ENCODE measurements around the gene REEP6.

The REEP6 gene

DNA sequence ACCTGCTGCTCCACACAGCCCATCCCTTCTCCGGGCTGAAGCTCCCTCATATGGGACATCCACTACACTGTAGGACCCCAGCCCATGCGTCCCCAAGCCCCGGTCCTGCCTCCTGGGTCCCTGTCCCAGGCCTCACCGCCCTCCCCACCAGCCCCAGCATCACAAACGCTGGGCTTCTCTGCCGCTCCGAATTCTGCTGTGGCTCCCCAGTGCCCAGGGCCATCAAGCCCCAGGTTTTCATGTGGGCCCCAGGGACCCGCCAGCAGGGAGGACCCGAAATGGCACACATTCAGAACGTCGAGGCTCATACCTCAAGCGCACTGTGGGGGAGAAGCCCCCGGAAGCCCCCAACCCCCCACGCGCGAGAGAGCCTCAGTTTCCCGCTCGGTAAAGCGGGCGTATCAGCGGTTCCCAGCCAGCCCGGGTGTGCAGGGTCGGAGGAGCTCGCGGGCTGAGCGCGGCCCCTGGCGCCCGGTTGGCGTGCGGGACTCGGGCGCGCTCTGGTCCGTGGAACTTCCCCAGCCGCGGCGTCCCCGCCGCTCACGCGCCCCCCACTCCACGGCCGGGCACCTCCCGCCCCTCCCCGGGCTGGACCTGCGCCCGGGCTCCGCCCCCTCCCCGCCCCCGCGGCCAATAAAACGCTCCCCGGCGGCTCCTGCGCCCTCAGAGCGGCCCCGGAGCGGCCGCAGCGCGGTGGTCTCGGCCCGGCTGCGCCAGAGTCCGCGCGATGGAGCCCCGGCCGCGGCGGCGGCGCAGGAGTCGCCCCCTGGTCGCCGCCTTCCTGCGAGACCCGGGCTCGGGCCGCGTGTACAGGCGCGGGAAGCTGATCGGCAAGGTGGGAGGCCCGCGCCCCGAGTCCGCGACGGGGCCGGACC, 32.7 kb downstream of the REEP6 start, which contains the start of gene PLK5:
TSS of gene PLK5 (plus strand) at position 666 of the 875 bp plus-strand sequence. CDS start 2,920 bp downstream, outside the sequence.
- H4K20me1 ChIP-seq (ENCODE audit: insufficient read depth, low read length) = no peaks in the 10 kb centered on the region
- H3K4me2 ChIP-seq (ENCODE audit: low read depth, low read length) = no peak within 1 kb of the TSS
- H3K9ac ChIP-seq (ENCODE audit: low read length) = no peak within 1 kb of the TSS
- no peaks in the 10 kb centered on the region for H3K9me3 ChIP-seq (replicated peaks; ENCODE audit: insufficient read depth, low read length)
- no peaks in the 10 kb centered on the region for H3F3A ChIP-seq (ENCODE audit: insufficient read depth, low read length)
- H3K79me2 ChIP-seq (ENCODE audit: low read length) = no peaks in the 10 kb centered on the region
- H3K27ac ChIP-seq (ENCODE audit: low read length) = no peak within 1 kb of the TSS
- H3K4me1 ChIP-seq (ENCODE audit: low read length) = peaks cover 8% of the 10 kb centered on the region; the same call in 1 of the 2 replicates
- no peaks in the 10 kb centered on the region for H3K9me2 ChIP-seq (replicated peaks; ENCODE audit: insufficient read depth, low read length)
- no peak within 1 kb of the TSS for H2AFZ ChIP-seq (ENCODE audit: low read length)
- no peaks in the 10 kb centered on the region for H3K36me3 ChIP-seq (replicated peaks; ENCODE audit: insufficient read depth, low read length)
- no peak within 1 kb of the TSS for H3K4me3 ChIP-seq (ENCODE audit: low read length)
- TF ChIP-seq EZH2phosphoT487 (IDR thresholded peaks at IDR 0.05; ENCODE audit: low read length) (no peak), EZH2 (optimal IDR thresholded peaks at IDR 0.05; ENCODE audit: low read depth, low read length) (no peak)
- TF ChIP-seq, protein P1, sequence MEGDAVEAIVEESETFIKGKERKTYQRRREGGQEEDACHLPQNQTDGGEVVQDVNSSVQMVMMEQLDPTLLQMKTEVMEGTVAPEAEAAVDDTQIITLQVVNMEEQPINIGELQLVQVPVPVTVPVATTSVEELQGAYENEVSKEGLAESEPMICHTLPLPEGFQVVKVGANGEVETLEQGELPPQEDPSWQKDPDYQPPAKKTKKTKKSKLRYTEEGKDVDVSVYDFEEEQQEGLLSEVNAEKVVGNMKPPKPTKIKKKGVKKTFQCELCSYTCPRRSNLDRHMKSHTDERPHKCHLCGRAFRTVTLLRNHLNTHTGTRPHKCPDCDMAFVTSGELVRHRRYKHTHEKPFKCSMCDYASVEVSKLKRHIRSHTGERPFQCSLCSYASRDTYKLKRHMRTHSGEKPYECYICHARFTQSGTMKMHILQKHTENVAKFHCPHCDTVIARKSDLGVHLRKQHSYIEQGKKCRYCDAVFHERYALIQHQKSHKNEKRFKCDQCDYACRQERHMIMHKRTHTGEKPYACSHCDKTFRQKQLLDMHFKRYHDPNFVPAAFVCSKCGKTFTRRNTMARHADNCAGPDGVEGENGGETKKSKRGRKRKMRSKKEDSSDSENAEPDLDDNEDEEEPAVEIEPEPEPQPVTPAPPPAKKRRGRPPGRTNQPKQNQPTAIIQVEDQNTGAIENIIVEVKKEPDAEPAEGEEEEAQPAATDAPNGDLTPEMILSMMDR (IDR thresholded peaks at IDR 0.05; ENCODE audit: low read length) = no peak
- peaks cover 86% of the 10 kb centered on the region for H3K27me3 ChIP-seq (replicated peaks; ENCODE audit: insufficient read depth, low read length)
- no peak for DNase-seq

DNA sequence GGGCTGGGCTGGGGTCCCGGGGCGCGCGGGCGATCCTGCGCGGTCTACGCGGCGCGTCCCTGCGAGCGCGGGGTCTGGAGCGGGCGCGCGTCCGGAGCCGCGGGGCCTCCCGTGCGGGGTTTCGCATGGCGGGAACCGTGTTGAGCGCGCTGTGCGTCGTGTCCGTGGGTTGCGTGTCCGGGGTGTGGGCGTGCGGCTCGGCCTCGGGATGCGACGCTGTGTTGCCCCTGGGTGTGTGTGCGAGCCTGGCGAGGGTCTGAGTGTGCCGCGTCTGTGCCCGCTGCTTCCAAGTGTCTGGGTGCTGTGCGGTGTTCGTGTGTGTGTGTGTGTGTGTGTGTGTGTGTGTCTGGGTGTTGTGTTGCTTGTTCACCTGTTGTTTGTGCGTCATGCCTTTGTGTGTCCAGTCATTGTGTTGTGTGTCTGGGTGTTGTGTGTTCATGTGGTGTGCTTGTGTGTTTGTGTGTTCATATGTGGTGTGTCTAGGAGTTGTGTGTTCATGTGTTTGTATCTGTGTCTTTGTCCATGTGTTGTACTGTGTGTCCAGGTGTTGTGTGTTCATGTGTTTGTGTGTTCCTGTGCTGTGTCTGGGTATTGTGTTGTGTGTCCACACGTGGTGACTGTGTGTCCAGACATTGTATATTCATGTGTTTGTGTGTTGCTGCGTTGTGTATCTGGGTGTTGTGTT, 33.4 kb downstream of the REEP6 start:
- TF ChIP-seq EZH2phosphoT487 (IDR thresholded peaks at IDR 0.05; ENCODE audit: low read length) (no peak), EZH2 (optimal IDR thresholded peaks at IDR 0.05; ENCODE audit: low read depth, low read length) (no peak)
- TF ChIP-seq, protein P1 (IDR thresholded peaks at IDR 0.05; ENCODE audit: low read length) = no peak
- H3K4me1 ChIP-seq (ENCODE audit: low read length) = peaks cover 8% of the 10 kb centered on the region; the same call in 1 of the 2 replicates
- no peaks in the 10 kb centered on the region for H3F3A ChIP-seq (ENCODE audit: insufficient read depth, low read length)
- H3K27ac ChIP-seq (ENCODE audit: low read length) = no peak overlapping the region
- peaks cover 88% of the 10 kb centered on the region for H3K27me3 ChIP-seq (replicated peaks; ENCODE audit: insufficient read depth, low read length)
- DNase-seq = no peak
- no peaks in the 10 kb centered on the region for H3K9me3 ChIP-seq (replicated peaks; ENCODE audit: insufficient read depth, low read length)
- no peak overlapping the region for H3K4me3 ChIP-seq (ENCODE audit: low read length)
- H3K9me2 ChIP-seq (replicated peaks; ENCODE audit: insufficient read depth, low read length) = no peaks in the 10 kb centered on the region
- H3K4me2 ChIP-seq (ENCODE audit: low read depth, low read length) = no peak overlapping the region
- no peaks in the 10 kb centered on the region for H4K20me1 ChIP-seq (ENCODE audit: insufficient read depth, low read length)
- H3K36me3 ChIP-seq (replicated peaks; ENCODE audit: insufficient read depth, low read length) = no peaks in the 10 kb centered on the region
- H3K9ac ChIP-seq (ENCODE audit: low read length) = no peak overlapping the region
- H3K79me2 ChIP-seq (ENCODE audit: low read length) = no peaks in the 10 kb centered on the region
- no peak overlapping the region for H2AFZ ChIP-seq (ENCODE audit: low read length)

DNA sequence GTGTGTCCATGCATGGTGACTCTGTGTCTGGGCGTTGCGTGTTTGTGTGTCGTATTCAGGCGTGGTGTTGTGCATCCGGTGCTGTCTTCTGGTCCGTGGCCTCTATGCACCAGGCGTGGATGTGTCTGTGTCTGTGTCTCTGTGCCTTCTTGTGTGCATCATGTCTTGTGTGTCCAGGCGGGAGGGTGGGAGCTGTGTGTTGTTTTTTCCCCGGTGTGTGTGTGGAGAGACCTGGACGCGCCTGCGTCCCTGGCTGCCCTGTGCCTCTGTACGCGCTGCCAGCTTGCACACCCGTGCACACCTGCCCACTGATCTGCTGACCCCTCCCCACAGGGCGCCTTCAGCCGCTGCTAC, 34.0 kb downstream of the REEP6 start:
- no peaks in the 10 kb centered on the region for H3F3A ChIP-seq (ENCODE audit: insufficient read depth, low read length)
- H3K27me3 ChIP-seq (replicated peaks; ENCODE audit: insufficient read depth, low read length) = peaks cover 90% of the 10 kb centered on the region
- no peaks in the 10 kb centered on the region for H3K9me2 ChIP-seq (replicated peaks; ENCODE audit: insufficient read depth, low read length)
- no peak overlapping the region for H3K9ac ChIP-seq (ENCODE audit: low read length)
- no peak for DNase-seq
- H3K4me2 ChIP-seq (ENCODE audit: low read depth, low read length) = no peak overlapping the region
- no peaks in the 10 kb centered on the region for H3K79me2 ChIP-seq (ENCODE audit: low read length)
- no peaks in the 10 kb centered on the region for H4K20me1 ChIP-seq (ENCODE audit: insufficient read depth, low read length)
- peaks cover 7% of the 10 kb centered on the region; the same call in 1 of the 2 replicates for H3K4me1 ChIP-seq (ENCODE audit: low read length)
- H3K9me3 ChIP-seq (replicated peaks; ENCODE audit: insufficient read depth, low read length) = no peaks in the 10 kb centered on the region
- no peak overlapping the region for H2AFZ ChIP-seq (ENCODE audit: low read length)
- H3K36me3 ChIP-seq (replicated peaks; ENCODE audit: insufficient read depth, low read length) = no peaks in the 10 kb centered on the region
- H3K4me3 ChIP-seq (ENCODE audit: low read length) = no peak overlapping the region
- TF ChIP-seq, protein P1 (IDR thresholded peaks at IDR 0.05; ENCODE audit: low read length) = no peak
- TF ChIP-seq EZH2 (optimal IDR thresholded peaks at IDR 0.05; ENCODE audit: low read depth, low read length) (no peak), EZH2phosphoT487 (IDR thresholded peaks at IDR 0.05; ENCODE audit: low read length) (no peak)
- no peak overlapping the region for H3K27ac ChIP-seq (ENCODE audit: low read length)

All from MM.1S (cell line).